Fibroblast of gingiva (primary cell): ENCODE measurements around the gene WDR27.
"Not testable (repeated sequence)": the region's sequence is repeated elsewhere in the genome, so short reads cannot be mapped to it uniquely, and the experiment has no call there.

Experiments used
- DNase-seq: peaks from one replicate; pipeline ENCODE4 v3.0.0-alpha.2; 2011; ENCODE audit warnings: low read depth

WDR27 gene

GRCh38 chr6:169518451-169518850, 183.4 kb downstream of the WDR27 start:
- DNase-seq = no peak

DNA sequence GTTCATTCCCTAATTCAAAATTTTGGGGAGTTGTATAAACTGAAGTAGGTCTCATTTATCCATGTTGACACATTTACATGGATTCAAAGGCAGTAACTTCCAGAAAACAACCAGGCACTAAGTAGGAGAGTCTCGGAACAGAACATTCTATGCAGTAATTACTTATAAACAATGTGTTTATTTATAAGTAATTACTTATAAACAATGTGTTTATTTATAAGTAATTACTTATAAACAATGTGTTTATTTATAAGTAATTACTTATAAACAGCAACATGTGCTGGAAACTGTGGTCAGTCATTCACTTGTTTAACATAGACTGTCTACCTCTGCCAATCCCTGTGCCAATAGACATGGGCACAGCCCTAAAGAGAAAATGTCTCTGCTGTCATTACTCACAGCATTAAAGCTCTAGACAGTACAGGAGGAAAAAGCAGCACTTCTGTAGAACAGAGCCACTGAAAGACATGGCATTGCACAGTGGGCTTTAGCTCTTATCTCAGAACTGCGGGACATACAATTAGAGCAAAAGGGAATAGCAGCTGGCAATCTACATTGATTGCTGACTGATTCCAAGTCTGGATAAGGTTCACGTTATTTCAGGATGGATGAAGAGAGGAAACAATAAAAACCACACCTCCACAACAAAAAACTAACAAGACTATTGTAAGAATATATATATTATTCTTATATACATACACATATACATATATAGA, 188.2 kb downstream of the WDR27 start:
- no peak for DNase-seq

DNA sequence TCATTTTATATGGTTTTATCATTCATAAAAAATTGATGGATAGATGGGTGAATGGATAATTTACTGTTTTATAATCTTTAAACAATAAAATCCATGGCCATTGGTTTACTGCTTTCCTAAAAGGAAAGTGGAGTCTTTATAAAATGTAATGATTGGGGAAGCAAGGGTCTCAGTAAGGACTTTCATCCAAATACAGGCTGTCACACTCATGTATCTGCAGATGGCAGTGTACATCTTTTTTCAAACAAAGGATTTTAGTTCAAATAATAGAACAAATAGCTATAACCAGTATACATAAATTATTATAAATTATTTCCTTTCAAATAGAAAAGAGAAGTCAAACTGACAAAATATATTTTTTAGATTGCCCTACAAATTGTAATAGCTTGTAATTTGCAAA, 190.0 kb downstream of the WDR27 start:
- not testable (repeated sequence) for DNase-seq

DNA sequence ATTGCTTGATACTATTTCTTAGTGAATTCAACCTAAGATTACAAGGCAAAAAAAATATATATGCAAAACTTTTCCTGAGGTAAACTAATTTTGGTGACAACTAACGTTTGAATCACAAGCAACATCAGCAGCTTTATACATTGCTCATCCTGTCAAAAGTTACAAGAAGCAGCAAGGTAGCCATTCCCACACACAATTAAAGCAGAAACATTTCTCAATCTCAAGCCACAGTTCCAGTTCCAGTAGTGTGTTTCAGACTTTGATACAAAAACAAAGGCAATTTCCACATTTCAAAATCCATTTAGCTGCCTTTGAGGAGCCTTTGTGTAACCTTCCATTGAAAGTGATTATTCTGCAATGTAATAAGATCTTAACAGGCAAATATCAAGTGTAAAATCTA, 191.0 kb downstream of the WDR27 start:
- DNase-seq = no peak

DNA sequence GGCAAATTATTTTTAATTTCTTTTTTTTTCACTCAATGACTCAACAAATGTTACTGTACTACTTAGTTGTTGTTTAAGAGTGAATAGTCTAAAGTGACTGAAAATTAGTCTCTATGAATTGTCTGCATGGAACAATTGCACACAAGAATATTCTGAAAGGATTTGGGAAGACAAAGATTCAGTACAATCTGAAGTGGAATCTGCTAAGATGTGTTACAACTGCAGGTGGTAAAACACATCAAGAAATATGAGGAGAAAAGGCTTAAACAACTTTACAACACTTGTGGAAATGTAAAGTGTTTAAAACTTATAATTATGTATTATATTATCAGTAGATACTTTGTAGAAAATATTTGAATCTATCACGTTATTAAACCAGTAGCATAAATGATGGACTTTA, 193.4 kb downstream of the WDR27 start:
- DNase-seq = no peak

DNA sequence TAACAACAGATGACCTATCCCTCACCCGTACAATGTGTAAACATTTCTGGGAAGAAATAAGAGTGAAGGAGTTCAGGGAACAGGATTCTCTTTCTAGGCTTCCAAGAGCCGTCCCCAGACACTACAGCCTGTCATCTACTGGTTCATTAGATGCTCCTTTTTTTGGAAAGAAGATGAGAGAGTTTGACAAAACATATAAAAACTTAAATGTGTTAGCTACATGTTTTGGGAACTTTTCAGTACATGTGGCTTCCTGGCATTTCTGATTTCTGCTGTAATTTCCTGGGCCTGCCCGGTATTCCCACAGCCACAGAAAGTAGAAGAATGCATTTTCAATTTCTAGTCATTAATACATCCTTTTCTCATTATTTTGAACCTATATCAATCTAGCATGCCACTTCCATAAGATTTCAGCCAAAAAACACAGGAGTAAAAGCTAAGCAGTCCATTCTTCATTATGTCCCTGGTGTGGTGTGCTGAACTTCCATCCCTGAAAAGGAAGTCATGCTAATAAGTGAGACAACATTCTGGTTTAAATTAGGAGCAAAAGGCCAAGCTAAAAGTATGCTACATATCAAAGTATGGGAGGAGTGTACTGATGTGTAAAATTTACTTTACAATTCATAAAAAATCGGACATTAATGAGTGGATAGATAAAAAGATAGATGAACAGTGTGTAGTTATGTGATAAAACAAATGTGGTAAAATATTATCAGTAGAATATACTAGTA, 198.2 kb downstream of the WDR27 start:
- no peak for DNase-seq

- no peak for DNase-seq
These were observed 199.4 kb downstream of the WDR27 start for GRCh38 chr6:169502445-169502844.

DNA sequence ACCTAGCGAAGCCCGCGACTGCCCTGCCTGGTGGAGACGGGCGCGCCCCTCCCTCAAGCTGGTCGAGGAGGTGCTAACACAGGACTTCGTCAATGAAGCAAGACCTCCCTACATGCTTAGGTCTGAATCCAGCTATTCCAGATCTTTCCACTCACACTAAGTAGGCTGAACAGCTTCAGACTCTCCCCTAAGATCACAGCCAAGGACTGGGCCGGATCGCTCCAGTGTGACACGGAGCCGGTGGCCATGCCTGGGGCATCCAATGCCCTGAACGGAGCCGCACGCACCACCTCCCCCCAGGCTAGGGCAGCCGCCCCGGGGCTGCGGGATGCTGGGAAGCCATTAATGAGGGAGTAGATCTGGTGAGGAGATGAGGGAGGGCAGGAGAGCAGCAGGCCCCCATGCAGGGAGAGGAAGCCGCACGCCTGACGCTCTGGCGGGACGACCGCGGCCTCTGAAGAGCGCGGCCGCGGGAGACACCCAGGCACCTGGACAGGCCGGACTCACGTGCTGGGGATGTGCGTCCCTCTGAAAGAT, 200.0 kb downstream of the WDR27 start:
- DNase-seq = no peak

GRCh38 chr6:169501128-169501527, 200.7 kb downstream of the WDR27 start:
- no peak for DNase-seq

DNA sequence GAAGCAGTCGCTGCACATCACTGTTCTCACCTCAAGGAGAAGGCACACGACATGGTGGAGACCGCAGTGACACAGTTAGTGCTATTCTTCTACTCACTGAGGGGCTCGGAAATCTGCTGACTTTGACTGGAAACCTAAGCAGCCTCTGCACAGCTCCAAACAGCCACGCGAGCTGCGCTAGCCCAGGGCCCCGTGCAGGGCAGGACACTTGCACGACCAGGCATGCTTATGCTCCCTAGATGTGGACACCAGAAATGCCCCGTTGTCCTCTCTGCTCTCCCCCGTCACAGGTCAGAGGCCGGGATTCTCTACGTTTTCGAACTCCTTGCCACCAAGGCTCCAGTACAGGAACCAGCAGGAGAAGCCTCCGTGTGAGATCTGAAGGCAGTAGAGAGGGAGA, 201.1 kb downstream of the WDR27 start:
- DNase-seq = no peak

GRCh38 chr6:169499848-169500247, 202.0 kb downstream of the WDR27 start:
- DNase-seq = no peak

DNA sequence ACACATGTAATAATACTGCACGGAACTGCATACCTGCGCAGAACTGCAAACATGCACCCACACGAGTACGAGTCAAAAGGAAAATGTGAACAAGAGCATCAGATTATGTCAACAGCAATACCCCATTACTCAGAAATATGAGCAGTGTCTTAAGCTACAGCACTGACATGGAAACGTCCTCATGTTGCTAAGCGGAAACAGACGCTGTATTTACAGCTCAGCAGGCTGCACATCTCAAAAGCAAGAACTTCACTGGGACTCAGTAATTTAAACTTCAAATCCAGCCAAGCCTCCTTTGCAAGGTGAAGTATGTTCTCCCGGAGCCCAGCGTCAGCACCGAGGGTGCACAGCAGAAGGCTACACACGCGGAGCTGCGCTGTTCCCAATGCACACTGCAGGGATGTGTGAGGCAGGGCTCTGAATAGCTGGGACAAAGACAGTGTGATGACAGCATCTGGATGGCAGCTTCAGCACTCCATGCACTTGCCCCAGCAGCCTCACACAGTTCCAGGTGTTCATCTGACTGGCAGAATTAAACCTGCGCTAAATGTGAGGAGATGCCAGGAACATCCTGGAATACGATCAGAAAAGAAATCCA, 202.8 kb downstream of the WDR27 start:
- DNase-seq = no peak

- peak; percentile 14 for DNase-seq
These were observed 206.2 kb downstream of the WDR27 start for GRCh38 chr6:169495601-169496000.

GRCh38 chr6:169494038-169494437, 207.8 kb downstream of the WDR27 start:
- no peak for DNase-seq

GRCh38 chr6:169491482-169491881, 210.3 kb downstream of the WDR27 start:
- no peak for DNase-seq

DNA sequence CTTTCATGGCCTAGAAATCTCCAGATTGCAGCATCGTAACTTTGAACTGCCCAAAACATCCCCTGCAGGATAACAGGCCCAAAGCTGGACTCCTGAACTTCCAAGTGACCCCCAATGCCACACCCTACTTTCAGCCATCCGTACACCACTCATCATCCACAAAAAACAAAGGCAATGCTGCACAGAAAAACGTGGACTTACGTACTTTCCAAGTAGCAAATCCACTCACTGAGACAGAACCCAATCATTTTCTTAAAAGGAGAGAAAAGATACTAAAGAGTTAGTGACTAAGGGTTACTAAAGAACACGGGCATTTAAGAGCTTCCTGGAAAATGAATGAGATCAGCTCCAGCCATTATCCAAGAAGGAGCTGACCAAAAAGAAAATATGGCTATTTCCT, 211.0 kb downstream of the WDR27 start:
- DNase-seq = peak; percentile 14

GRCh38 chr6:169490246-169490641, 211.6 kb downstream of the WDR27 start:
- no peak for DNase-seq

GRCh38 chr6:169489563-169490245, 212.1 kb downstream of the WDR27 start:
- DNase-seq = peak; percentile 81

- DNase-seq = no peak
These were observed 214.0 kb downstream of the WDR27 start for GRCh38 chr6:169487579-169488436.

DNA sequence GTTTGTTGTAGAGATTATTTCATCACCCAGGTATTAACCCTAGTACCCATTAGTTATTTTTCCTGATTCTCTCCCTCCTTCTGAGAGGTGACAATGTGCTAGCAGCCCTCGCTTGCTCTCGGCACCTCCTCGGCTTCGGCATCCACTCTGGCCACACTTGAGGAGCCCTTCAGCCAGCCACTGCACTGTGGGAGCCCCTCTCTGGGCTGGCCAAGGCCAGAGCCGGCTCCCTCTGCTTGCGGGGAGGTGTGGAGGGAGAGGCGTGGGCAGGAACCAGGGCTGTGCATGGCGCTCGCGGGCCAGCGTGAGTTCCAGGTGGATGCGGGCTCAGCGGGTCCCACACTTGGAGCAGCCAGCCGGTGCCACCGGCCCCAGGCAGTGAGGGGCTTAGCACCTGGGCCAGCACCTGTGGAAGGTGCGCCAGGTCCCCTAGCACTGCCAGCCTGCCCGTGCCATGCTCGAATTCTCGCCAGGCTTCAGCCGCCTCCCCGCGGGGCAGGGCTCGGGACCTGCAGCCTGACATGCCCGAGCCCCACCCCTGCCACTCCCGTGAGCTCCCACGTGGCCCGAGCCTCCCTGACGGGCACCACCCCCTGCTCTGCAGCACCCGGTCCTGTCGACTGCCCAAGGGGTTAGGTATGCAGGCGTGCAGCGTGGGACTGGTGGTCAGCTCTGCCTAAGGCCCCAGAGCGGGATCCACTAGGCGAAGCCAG, 221.9 kb downstream of the WDR27 start:
- no peak for DNase-seq

DNA sequence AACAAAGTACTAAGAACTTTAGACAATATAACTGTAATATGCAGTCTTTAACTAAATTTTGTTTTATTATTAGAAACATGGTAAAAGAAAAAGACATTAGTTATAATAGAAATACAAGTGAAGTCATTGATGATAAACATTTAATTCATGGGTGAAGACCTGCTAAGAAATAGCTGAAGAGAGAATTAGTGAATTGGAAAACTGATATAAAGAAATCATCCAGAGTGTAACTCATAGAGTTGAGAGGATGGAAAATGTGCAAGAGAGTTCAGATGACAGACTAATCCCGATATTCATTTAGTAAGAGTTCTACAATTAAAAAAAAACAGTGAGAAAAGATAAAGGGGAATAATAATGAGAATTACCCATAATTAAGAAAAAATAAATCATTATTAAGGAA, 227.5 kb downstream of the WDR27 start:
- DNase-seq = no peak
